Naive thymus-derived CD8-positive, alpha-beta T cell (primary cell): ENCODE results near the gene SRD5A1. TPM values are rescaled to one million over a fixed set of nuclear protein-coding genes. Genes with fewer than 3 reads are reported as not detected.
"Not testable (repeated sequence)": the region's sequence is repeated elsewhere in the genome, so short reads cannot be mapped to it uniquely, and the experiment has no call there.

Experiments used
- ATAC-seq, 2 donors: fragments of 150-1000 bp; cut with Tn5 transposase in 1 of 2; sonication (Bioruptor Pico), chemical (Tn5 transposase) in 1 of 2; 1 replicate in 1 of 2; 2 replicates in 1 of 2; pipeline ENCODE4 v1.10.0; 2021; ENCODE audit warnings: mild to moderate bottlenecking in 2 of 2, moderate library complexity in 2 of 2
- POLR2A ChIA-PET: fragments of 350-600 bp; sonication (Branson Sonifier 250); formaldehyde crosslinking; loops from one replicate; lab custom pipeline; 2021; ENCODE audit warnings: antibody characterized with exemption; lab: Charles Lee
- DNase-seq, 10 donors: peaks; one replicate each; pipeline versions ENCODE4 v3.0.0 to v3.0.0-alpha.2; 2020 to 2022
- H3K27ac Mint-ChIP-seq, 10 donors: one replicate each; pipeline ENCODE4 v1.8.0; 2020 to 2022; ENCODE audit warnings: mild to moderate bottlenecking in 10 of 10, mixed read lengths in 10 of 10, moderate library complexity in 4 of 10, inconsistent platforms in 1 of 10
- H3K27me3 Mint-ChIP-seq, 5 donors: one replicate each; pipeline ENCODE4 v1.8.0; 2021 to 2022; ENCODE audit warnings: mixed read lengths in 5 of 5
- H3K36me3 Mint-ChIP-seq, 3 donors: one replicate each; pipeline ENCODE4 v1.8.0; 2020 to 2022; ENCODE audit warnings: mixed read lengths in 3 of 3, mild to moderate bottlenecking in 2 of 3, inconsistent platforms in 1 of 3
- H3K4me1 Mint-ChIP-seq, 4 donors: one replicate each; pipeline ENCODE4 v1.8.0; 2021 to 2022; ENCODE audit warnings: mixed read lengths in 4 of 4
- H3K4me3 Mint-ChIP-seq, 10 donors: one replicate each; pipeline ENCODE4 v1.8.0; 2020 to 2022; ENCODE audit warnings: mild to moderate bottlenecking in 10 of 10, mixed read lengths in 10 of 10, moderate library complexity in 6 of 10, inconsistent platforms in 1 of 10
- H3K9me3 Mint-ChIP-seq, 9 donors: one replicate each; pipeline ENCODE4 v1.8.0; 2020 to 2022; ENCODE audit warnings: mixed read lengths in 9 of 9, mild to moderate bottlenecking in 3 of 9, inconsistent platforms in 1 of 9, moderate library complexity in 1 of 9
- polyA plus RNA-seq, 3 donors: library from polyadenylated mRNA; unstranded; fragments of 300-500 nt; fragmentation: Illumina TruSeq; gene quantifications; one replicate each; pipeline ENCODE4 v1.2.3, GENCODE V29; 2021
- total RNA-seq, 8 experiments: library from RNA in 2 of 8; stranded (reverse) in 2 of 8; gene quantifications; one replicate each; pipeline ENCODE4 v1.2.3 and lab custom pipeline; 2021 to 2026

Gene SRD5A1
- total and polyA plus RNA-seq, 5 experiments from 2014 or later, result 4.3 to 9.4 (median 6.8) TPM

DNA sequence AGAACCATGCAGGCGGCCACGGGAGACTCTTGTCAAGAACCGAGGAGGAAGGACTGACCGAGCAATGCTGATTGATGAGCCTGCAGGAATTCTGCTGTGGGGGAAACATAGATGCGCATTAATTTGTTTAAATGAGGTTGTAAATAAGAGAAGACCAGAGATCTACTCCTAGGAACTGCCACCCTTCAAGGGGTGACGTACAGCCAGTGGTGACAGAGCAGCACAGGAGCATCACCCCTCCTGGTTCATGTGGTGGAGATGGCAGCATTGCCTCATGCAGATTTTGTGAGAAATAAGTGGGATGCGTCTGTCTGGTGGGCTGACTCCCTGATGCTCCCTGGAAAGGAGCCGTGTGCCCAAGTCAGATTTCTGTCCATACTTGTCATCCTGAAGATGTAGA, 22.2 kb downstream of the SRD5A1 start:
- H3K27ac Mint-ChIP-seq, result peak overlapping the region in 1 of 10 donors; percentile 34
- POLR2A ChIA-PET, result no interaction called here
- ATAC-seq (no peak), DNase-seq (no peak)
- no peak overlapping the region for H3K4me3 Mint-ChIP-seq
- no peaks in the 10 kb centered on the region for H3K27me3 Mint-ChIP-seq
- H3K4me1 Mint-ChIP-seq, result peaks cover 0 to 12% (median under 1%) of the 10 kb centered on the region in 4 donors
- H3K9me3 Mint-ChIP-seq, result peaks cover 4 to 16% (median 11%) of the 10 kb centered on the region in 9 donors
- H3K36me3 Mint-ChIP-seq, result peaks cover 31 to 47% (median 39%) of the 10 kb centered on the region in 3 donors

DNA sequence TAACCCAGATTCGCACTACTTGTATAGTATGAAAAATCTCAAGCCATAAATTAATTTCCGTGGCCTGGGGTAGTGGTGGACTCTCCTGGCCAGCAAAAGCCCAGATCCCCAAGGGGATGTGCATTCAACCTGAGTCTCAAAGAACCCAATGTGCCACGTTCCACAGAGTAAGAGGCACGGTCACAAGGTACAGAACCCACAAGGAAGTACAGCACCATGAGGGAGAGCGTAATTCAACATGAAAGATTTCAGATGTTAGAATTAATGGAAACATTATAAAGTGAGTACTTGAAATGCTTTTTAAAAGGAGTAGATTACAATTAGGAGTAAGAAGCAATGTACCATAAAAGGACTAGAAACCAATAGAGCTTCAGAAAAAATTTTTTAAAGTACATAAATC, 23.4 kb downstream of the SRD5A1 start:
- H3K4me1 Mint-ChIP-seq, result peaks cover 0 to 17% (median under 1%) of the 10 kb centered on the region in 4 donors
- H3K27me3 Mint-ChIP-seq, result no peaks in the 10 kb centered on the region
- ATAC-seq, result no peak
- no peak overlapping the region for H3K4me3 Mint-ChIP-seq
- H3K27ac Mint-ChIP-seq, result no peak overlapping the region
- peaks cover 4 to 16% (median 11%) of the 10 kb centered on the region in 9 donors for H3K9me3 Mint-ChIP-seq
- POLR2A ChIA-PET, result no interaction called here
- no peak for DNase-seq
- peaks cover 31 to 47% (median 39%) of the 10 kb centered on the region in 3 donors for H3K36me3 Mint-ChIP-seq

DNA sequence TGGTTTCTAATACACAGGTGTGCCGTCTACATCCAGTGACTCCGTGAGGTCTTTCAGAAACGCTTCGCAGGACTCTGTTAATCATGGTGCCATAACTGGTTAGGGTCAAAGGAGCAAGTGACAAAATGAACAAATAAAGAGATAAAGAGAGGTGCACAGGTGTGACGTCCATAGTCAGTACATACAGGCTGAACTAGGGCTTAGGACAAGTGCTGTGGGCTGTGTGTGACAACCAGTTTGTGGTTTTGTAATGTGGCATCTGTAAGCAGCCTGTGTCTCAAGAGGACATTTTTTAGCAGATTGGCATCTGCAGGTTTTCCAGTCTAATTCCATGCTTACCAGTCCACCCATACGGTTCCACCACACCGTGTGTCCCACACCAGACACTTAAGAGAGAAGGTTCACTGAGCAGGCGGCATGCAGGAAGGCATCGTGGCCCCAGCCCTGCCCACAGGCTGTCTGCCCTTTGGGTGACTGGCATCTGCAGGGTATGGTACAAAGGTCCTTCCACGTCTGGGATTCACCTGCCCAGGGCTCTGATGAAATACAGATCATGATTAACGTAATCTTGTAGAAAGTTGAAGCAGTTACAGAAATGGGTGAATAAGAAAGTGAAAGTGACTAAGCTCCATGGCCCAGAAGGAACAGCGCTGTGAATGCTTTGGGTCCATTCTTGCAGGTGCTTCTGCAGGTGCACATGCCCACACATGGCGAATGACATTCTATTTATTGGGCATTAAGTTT, 26.9 kb downstream of the SRD5A1 start:
- peak in 1 of 10 donors; percentile 3 for DNase-seq
- H3K4me3 Mint-ChIP-seq, result peak overlapping the region in 4 of 10 donors; percentile 7 to 46 (median 26)
- peaks cover 23 to 32% (median 28%) of the 10 kb centered on the region in 3 donors for H3K36me3 Mint-ChIP-seq
- H3K27me3 Mint-ChIP-seq, result no peaks in the 10 kb centered on the region
- POLR2A ChIA-PET, result no interaction called here
- peak overlapping the region in 2 of 10 donors; percentile 3 to 22 for H3K27ac Mint-ChIP-seq
- peak in 1 of 2 donors; percentile 44 for ATAC-seq
- H3K9me3 Mint-ChIP-seq, result peaks cover 4 to 15% (median 11%) of the 10 kb centered on the region in 9 donors
- H3K4me1 Mint-ChIP-seq, result peaks cover 0 to 13% (median under 1%) of the 10 kb centered on the region in 4 donors

DNA sequence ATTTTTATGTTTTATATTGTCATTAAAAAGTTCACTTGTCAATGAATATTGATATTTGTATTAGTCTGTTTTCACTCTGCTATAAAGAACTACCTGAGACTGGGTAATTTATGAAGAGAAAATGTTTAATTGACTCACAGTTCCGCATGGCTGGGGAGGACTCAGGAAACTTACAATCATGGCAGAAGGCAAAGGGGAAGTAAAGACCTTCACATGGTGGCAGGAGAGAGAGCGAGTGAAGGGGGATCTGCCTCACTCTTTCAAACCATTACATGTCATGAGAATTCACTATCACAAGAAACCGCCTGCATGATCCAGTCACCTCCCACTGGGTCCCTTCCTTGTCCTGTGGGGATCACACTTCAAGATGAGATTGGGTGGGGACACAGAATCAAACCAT, 27.4 kb downstream of the SRD5A1 start:
- POLR2A ChIA-PET, result no interaction called here

DNA sequence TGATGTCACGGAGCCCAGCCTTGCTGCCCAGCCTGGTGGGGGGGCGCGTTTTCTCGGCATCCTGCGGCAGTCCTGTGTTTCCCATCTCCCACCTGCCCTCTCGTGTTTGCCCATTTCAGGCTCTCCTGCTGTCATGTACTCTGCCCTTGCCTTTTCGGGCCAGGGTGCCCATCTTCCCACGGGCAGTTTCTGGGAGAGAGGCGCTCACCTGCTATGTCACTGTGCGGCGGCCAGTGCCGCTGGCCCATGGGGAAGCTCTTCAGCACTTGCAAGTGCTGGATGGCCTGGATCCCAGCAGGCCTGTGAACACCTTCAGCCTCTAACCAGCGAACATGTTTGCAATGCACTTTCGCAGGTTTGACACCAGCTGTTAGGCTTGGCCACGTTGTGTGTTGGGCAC, 33.5 kb downstream of the SRD5A1 start:
- Mint-ChIP-seq H3K4me1 (no peaks in the 10 kb centered on the region), H3K4me3 (peak overlapping the region in 1 of 10 donors; percentile 16), H3K36me3 (peaks cover 0 to 18% (median 9%) of the 10 kb centered on the region in 3 donors), H3K27ac (peak overlapping the region in 2 of 10 donors; percentile 21 to 35), H3K9me3 (peaks cover 0 to 4% (median 0%) of the 10 kb centered on the region in 9 donors), H3K27me3 (peaks cover 0 to 2% (median 0%) of the 10 kb centered on the region in 5 donors)
- POLR2A ChIA-PET, result no interaction called here
- DNase-seq (no peak), ATAC-seq (no peak)

More for the DNA sequence above, 27.4 kb downstream of the SRD5A1 start:
- peak overlapping the region in 2 of 10 donors; percentile 3 to 75 for H3K27ac Mint-ChIP-seq
- peaks cover 3 to 14% (median 9%) of the 10 kb centered on the region in 9 donors for H3K9me3 Mint-ChIP-seq
- peak overlapping the region in 1 of 10 donors; percentile 13 for H3K4me3 Mint-ChIP-seq
- peaks cover 0 to 13% (median under 1%) of the 10 kb centered on the region in 4 donors for H3K4me1 Mint-ChIP-seq
- H3K27me3 Mint-ChIP-seq, result no peaks in the 10 kb centered on the region
- H3K36me3 Mint-ChIP-seq, result peaks cover 17 to 27% (median 22%) of the 10 kb centered on the region in 3 donors
- no peak for ATAC-seq
- DNase-seq, result peak in 1 of 10 donors; percentile 3

DNA sequence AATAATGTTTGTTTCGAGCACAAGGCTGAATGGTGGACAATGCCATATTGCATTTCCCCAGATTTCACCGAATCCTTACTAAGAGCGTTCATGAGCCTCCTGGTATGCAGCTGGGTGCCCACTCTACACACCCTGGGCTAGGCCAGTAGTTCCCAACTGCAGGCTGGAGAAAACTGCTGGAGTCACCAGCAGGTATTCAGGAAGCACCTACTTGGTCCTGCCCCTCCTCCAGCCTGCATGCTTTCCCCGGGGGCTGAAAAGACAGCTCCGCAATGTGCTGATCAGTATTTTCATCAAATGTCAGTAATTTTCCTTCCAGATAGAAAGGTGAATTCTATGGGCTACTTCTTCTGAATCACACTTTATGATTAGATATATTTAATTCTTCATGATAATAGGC, 34.4 kb downstream of the SRD5A1 start:
- H3K4me3 Mint-ChIP-seq, result no peak overlapping the region
- H3K36me3 Mint-ChIP-seq, result peaks cover 0 to 18% (median 9%) of the 10 kb centered on the region in 3 donors

DNA sequence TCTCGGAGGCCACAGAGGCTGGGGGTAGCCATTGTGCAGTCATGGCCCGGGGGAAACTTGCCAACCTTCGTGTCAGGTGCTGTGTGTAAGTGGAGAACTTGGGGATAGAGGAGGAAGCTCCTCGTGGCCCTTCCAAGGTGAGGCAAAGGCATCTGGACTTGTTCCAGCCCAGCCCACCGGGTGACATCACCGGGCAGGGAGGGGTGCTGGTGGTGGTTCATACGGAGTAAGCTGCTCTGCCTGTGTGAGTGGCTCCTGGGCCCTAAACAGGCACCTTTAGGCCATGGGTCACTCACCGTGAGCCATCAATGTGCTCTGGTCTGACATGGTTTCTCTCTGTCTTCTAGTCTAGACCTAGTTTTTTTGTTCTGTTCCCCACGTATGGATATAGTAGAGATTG, 35.5 kb downstream of the SRD5A1 start:
- ATAC-seq, H3K9me3 Mint-ChIP-seq, DNase-seq, H3K4me1 Mint-ChIP-seq, H3K27ac Mint-ChIP-seq, H3K27me3 Mint-ChIP-seq, H3K4me3 Mint-ChIP-seq, POLR2A ChIA-PET: not testable (repeated sequence)
- peaks cover 0 to 26% (median 9%) of the 10 kb centered on the region in 3 donors for H3K36me3 Mint-ChIP-seq

More for the DNA sequence above, 34.4 kb downstream of the SRD5A1 start:
- no peaks in the 10 kb centered on the region for H3K4me1 Mint-ChIP-seq
- ATAC-seq (no peak), DNase-seq (no peak)
- peaks cover 0 to 4% (median 0%) of the 10 kb centered on the region in 9 donors for H3K9me3 Mint-ChIP-seq
- POLR2A ChIA-PET, result no interaction called here
- H3K27me3 Mint-ChIP-seq, result peaks cover 0 to 2% (median 0%) of the 10 kb centered on the region in 5 donors
- no peak overlapping the region for H3K27ac Mint-ChIP-seq

DNA sequence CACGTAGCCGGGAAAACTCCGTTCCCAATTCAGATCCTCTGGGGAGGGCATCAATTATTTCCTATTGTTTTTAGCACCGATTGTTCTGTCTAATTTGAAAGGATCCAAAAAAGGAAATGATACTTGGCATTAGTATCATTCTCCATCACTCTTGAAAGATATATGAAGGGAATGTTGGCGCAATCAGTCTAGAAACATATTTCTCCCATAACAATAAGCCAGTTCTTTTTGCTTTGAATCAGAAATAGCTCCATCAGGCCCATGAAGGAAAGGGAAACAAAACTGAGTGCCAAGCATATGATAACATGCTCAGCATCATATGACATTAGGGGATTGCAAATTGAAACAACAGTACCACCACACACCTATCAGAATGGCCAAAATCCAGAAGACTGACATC, 39.8 kb downstream of the SRD5A1 start:
- ATAC-seq (no peak), DNase-seq (no peak)
- no peak overlapping the region for H3K27ac Mint-ChIP-seq
- H3K27me3 Mint-ChIP-seq, result peaks cover 0 to 4% (median 0%) of the 10 kb centered on the region in 5 donors
- POLR2A ChIA-PET, result no interaction called here
- peaks cover 0 to 4% (median 0%) of the 10 kb centered on the region in 9 donors for H3K9me3 Mint-ChIP-seq
- H3K36me3 Mint-ChIP-seq, result peaks cover 6 to 27% (median 8%) of the 10 kb centered on the region in 3 donors
- H3K4me1 Mint-ChIP-seq, result no peaks in the 10 kb centered on the region
- H3K4me3 Mint-ChIP-seq, result no peak overlapping the region

DNA sequence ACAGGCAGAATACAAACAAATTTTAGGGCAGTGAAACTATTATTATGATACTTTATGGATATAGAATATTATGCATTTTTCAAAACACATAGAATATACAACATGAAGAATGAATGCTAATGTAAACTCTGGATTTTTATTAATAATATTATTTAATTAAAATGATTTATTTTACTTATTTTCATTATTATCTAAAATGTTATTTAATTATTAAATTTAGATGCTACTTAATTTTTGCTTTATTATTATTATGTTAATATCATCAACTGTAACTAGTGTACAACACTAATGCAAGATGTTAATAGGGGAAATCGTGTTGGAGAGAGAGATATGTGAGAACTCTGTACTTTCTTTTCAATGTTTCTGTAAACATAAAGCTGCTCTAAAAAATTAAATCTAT, 40.7 kb downstream of the SRD5A1 start:
- Mint-ChIP-seq H3K36me3 (peaks cover 6 to 25% (median 8%) of the 10 kb centered on the region in 3 donors), H3K9me3 (peaks cover 0 to 4% (median 0%) of the 10 kb centered on the region in 9 donors), H3K4me3 (no peak overlapping the region), H3K4me1 (no peaks in the 10 kb centered on the region), H3K27ac (no peak overlapping the region), H3K27me3 (peaks cover 0 to 9% (median 4%) of the 10 kb centered on the region in 5 donors)
- ATAC-seq (no peak), DNase-seq (no peak)
- POLR2A ChIA-PET, result no interaction called here

DNA sequence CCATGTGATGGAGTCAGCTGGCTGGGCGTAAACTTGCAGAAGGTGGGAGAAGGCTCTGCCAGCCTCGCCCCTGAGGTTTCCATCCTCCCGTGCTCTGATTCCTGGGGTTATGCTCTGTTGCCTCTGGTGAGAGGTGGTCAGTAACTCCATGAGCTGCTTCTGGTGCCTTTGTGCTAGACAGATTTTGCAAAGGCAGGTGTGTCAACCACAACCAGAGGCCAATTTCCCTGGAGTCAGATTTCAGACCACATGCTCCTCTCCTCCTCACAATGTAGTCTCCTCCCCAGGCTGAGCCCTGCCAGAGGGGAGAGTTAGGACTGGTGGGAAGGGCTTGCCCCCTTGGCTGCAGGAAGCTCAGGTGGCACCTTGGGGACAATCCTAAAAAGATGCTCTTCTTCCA, 41.2 kb downstream of the SRD5A1 start:
- H3K9me3 Mint-ChIP-seq, result peaks cover 0 to 4% (median 0%) of the 10 kb centered on the region in 9 donors
- H3K27me3 Mint-ChIP-seq, result peaks cover 0 to 11% (median 5%) of the 10 kb centered on the region in 5 donors
- peaks cover 2 to 24% (median 8%) of the 10 kb centered on the region in 3 donors for H3K36me3 Mint-ChIP-seq
- DNase-seq, result no peak
- POLR2A ChIA-PET, result no interaction called here
- no peaks in the 10 kb centered on the region for H3K4me1 Mint-ChIP-seq
- no peak overlapping the region for H3K4me3 Mint-ChIP-seq
- ATAC-seq, result no peak
- no peak overlapping the region for H3K27ac Mint-ChIP-seq

DNA sequence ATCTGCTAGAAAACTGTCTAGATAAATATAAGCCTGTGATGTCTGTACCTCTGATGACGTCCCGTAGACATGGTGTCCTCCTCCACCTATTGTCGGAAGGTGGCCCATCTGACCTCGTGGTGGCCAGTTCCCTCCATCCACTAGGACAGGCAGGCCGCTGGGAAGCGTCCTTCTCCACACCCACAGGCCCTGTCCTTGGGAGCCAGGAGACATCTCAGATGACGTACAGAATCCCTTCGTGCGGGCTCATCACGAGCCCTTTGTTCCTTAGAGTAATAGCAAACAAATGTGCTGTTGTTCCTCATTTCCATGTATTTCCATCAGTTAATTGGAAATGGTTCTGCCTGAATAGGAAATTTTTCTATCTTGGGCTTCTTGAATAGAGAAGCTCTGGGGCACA, 41.6 kb downstream of the SRD5A1 start:
- H3K4me1 Mint-ChIP-seq, result no peaks in the 10 kb centered on the region
- POLR2A ChIA-PET, result no interaction called here

DNA sequence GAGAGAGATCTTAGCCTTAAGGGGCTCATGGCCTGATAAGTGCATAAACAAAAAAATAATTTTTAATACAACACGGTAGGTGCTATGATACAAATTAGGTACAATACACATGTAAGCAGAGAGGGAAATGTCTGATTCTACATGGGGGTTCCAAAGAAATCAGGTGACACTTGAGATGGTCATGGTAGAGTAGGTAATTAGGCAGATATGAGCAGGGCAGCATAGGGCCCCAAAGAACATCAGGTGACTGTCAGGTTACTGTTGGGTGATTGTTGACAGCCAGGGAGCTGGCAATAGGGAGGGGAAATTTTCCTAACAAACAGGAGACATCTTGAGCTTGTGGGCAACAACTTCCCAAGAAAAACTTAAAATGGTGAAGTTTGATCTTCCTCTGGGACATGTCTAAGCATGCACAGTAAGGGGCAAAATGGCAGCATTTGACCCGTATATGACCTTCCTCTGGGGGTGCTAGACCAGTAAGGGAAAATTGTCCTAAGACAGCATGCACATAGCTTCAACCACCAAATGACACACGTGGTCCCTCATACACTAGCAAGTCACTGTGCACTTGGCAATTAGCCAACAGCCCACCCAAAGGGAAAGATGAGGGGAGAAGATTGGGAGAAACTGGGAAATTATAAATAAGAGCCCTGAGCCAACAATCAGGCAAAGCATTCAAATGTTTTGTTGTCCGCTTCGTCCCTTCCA, 42.7 kb downstream of the SRD5A1 start:
- ATAC-seq, result no peak
- Mint-ChIP-seq H3K27ac (no peak overlapping the region), H3K27me3 (peaks cover 0 to 16% (median 6%) of the 10 kb centered on the region in 5 donors), H3K36me3 (peaks cover 2 to 12% (median 8%) of the 10 kb centered on the region in 3 donors), H3K4me3 (no peak overlapping the region), H3K9me3 (peaks cover 0 to 4% (median 0%) of the 10 kb centered on the region in 9 donors), H3K4me1 (no peaks in the 10 kb centered on the region)
- POLR2A ChIA-PET, result no interaction called here
- DNase-seq, result no peak

More for the DNA sequence above, 41.6 kb downstream of the SRD5A1 start:
- Mint-ChIP-seq H3K27ac (no peak overlapping the region), H3K9me3 (peaks cover 0 to 4% (median 0%) of the 10 kb centered on the region in 9 donors), H3K36me3 (peaks cover 2 to 20% (median 8%) of the 10 kb centered on the region in 3 donors), H3K27me3 (peaks cover 0 to 16% (median 5%) of the 10 kb centered on the region in 5 donors), H3K4me3 (no peak overlapping the region)
- no peak for ATAC-seq
- DNase-seq, result no peak
